Peyer's patch (tissue), 4 donors: Measurements from ENCODE around the gene FMNL2. TPM values are rescaled to one million over a fixed set of nuclear protein-coding genes. Genes with fewer than 3 reads are reported as not detected.

Source experiments
- DNase-seq, 3 donors: peaks; one replicate each; pipeline ENCODE4 v3.0.0-alpha.2; 2017 to 2019
- H3K27ac ChIP-seq, 4 donors: fragments of 200-600 bp; sonication (generic); one replicate each; pipeline ENCODE4 v1.5.1; 2016 to 2019
- H3K27me3 ChIP-seq, 2 donors: fragments of 200-600 bp; sonication (generic); one replicate each; pipeline ENCODE4 v1.5.1; 2019
- H3K36me3 ChIP-seq, 3 donors: fragments of 200-600 bp; sonication (generic); one replicate each; pipeline ENCODE4 v1.5.1; 2016 to 2019
- H3K4me1 ChIP-seq, 4 donors: fragments of 200-600 bp; sonication (generic); one replicate each; pipeline ENCODE4 v1.5.1; 2016 to 2019
- H3K4me3 ChIP-seq, 4 donors: fragments of 200-600 bp; sonication (generic); 1 replicate in 3 of 4; 2 replicates in 1 of 4; pipeline ENCODE4 v1.5.1; 2016 to 2019; ENCODE audit warnings: mild to moderate bottlenecking in 1 of 4
- H3K9me3 ChIP-seq, 4 donors: fragments of 200-600 bp; sonication (generic); one replicate each; pipeline ENCODE4 v1.5.1; 2016 to 2019; ENCODE audit warnings: mild to moderate bottlenecking in 1 of 4
- CTCF ChIP-seq, 6 experiments: fragments of 450-650 bp in 4 of 6; fragments of 200-600 bp in 2 of 6; sonication (generic) in 1 of 6; IDR thresholded peaks; one replicate each; pipeline ENCODE4 v1.5.1; 2017 to 2019; ENCODE audit warnings: antibody characterized with exemption in 6 of 6, mild to moderate bottlenecking in 3 of 6, moderate library complexity in 1 of 6
- POLR2A ChIP-seq, 2 donors: fragments of 450-650 bp; IDR thresholded peaks; one replicate each; pipeline ENCODE4 v1.5.1; 2017; ENCODE audit warnings: antibody characterized with exemption in 2 of 2, mild to moderate bottlenecking in 2 of 2, moderate library complexity in 2 of 2
- total RNA-seq, 4 donors: library from RNA; depleted of rRNA; stranded (reverse); fragments of >200 nt; gene quantifications; one replicate each; pipeline ENCODE4 v1.1.0, GENCODE V29; 2016

The FMNL2 gene
- total RNA-seq, 4 donors from 2014 or later, result 7.5 to 52.0 (median 17.1) TPM

- H3K36me3 ChIP-seq, result no peaks in the 10 kb centered on the region
- no peaks in the 10 kb centered on the region for H3K27me3 ChIP-seq
- no peak for TF ChIP-seq POLR2A (IDR thresholded peaks at IDR 0.05)
- TF ChIP-seq CTCF (IDR thresholded peaks at IDR 0.05), result no peak
- no peaks in the 10 kb centered on the region for H3K4me1 ChIP-seq
- DNase-seq, result no peak
- no peak overlapping the region for H3K27ac ChIP-seq
- no peaks in the 10 kb centered on the region for H3K9me3 ChIP-seq
- H3K4me3 ChIP-seq, result no peak overlapping the region
Measured at GRCh38 chr2:152354069-152354755, 19.2 kb downstream of the FMNL2 start.

GRCh38 chr2:152354909-152355308 lies 19.9 kb downstream of the FMNL2 start:
- Histone ChIP-seq H3K36me3 (no peaks in the 10 kb centered on the region), H3K9me3 (no peaks in the 10 kb centered on the region), H3K4me1 (no peaks in the 10 kb centered on the region), H3K4me3 (no peak overlapping the region), H3K27ac (no peak overlapping the region), H3K27me3 (no peaks in the 10 kb centered on the region)
- TF ChIP-seq POLR2A (IDR thresholded peaks at IDR 0.05) (no peak), CTCF (IDR thresholded peaks at IDR 0.05) (no peak)
- DNase-seq, result no peak

GRCh38 chr2:152355409-152355831 lies 20.4 kb downstream of the FMNL2 start:
- Histone ChIP-seq H3K4me3 (no peak overlapping the region), H3K27me3 (no peaks in the 10 kb centered on the region), H3K27ac (no peak overlapping the region), H3K9me3 (no peaks in the 10 kb centered on the region), H3K36me3 (no peaks in the 10 kb centered on the region), H3K4me1 (no peaks in the 10 kb centered on the region)
- no peak for DNase-seq
- no peak for TF ChIP-seq POLR2A (IDR thresholded peaks at IDR 0.05)
- no peak for TF ChIP-seq CTCF (IDR thresholded peaks at IDR 0.05)

GRCh38 chr2:152359573-152360363 lies 24.8 kb downstream of the FMNL2 start:
- TF ChIP-seq POLR2A (IDR thresholded peaks at IDR 0.05) (no peak), CTCF (IDR thresholded peaks at IDR 0.05) (no peak)
- Histone ChIP-seq H3K27me3 (no peaks in the 10 kb centered on the region), H3K27ac (peak overlapping the region in 1 of 4 donors; percentile 10), H3K4me1 (no peaks in the 10 kb centered on the region), H3K36me3 (no peaks in the 10 kb centered on the region), H3K9me3 (no peaks in the 10 kb centered on the region), H3K4me3 (no peak overlapping the region)
- DNase-seq, result no peak

GRCh38 chr2:152363936-152364335 lies 29.0 kb downstream of the FMNL2 start:
- no peak for DNase-seq

More at GRCh38 chr2:152363936-152364335, 29.0 kb downstream of the FMNL2 start:
- Histone ChIP-seq H3K4me1 (peaks cover 0 to 4% (median 0%) of the 10 kb centered on the region in 4 donors), H3K4me3 (no peak overlapping the region), H3K9me3 (no peaks in the 10 kb centered on the region), H3K27me3 (no peaks in the 10 kb centered on the region), H3K36me3 (no peaks in the 10 kb centered on the region), H3K27ac (no peak overlapping the region)
- no peak for TF ChIP-seq POLR2A (IDR thresholded peaks at IDR 0.05)
- TF ChIP-seq CTCF (IDR thresholded peaks at IDR 0.05), result no peak
